ENCODE data around the gene ADGRG6. TPM values are rescaled to one million over a fixed set of nuclear protein-coding genes. Genes with fewer than 3 reads are reported as not detected.

The ADGRG6 gene
- total and polyA plus RNA-seq, 2 donors (not counting 1 experiment from before 2014, with no cell fraction given) = 0.03 TPM; not detected in 1

GRCh38 chr6:142280265-142280664 is 21.5 kb upstream of the ADGRG6 start:
- no peak for ATAC-seq (ENCODE audit: low read depth)
- H3K9ac ChIP-seq (ENCODE audit: low read length) = no peak overlapping the region
- TF ChIP-seq EZH2 (IDR thresholded peaks at IDR 0.05; ENCODE audit: borderline replicate concordance, insufficient read depth, low read depth, low read length, poor library complexity, severe bottlenecking) (no peak), CTCF (IDR thresholded peaks at IDR 0.05) (no peak)
- no peak overlapping the region for H3K4me2 ChIP-seq (replicated peaks; ENCODE audit: low read depth, low read length, poor library complexity, severe bottlenecking)
- H3K27ac Mint-ChIP-seq = no peak overlapping the region
- H3K27me3 ChIP-seq (replicated peaks in 1 of 4; ENCODE audit: control extremely low read depth in 1 of 4, control insufficient read depth in 3 of 4, insufficient read depth in 4 of 4, low read length in 3 of 4) = no peaks in the 10 kb centered on the region
- no peaks in the 10 kb centered on the region for H3K4me1 Mint-ChIP-seq
- H2AFZ ChIP-seq (ENCODE audit: insufficient read depth, low read depth, low read length, poor library complexity, severe bottlenecking) = no peak overlapping the region
- ChIA-PET POLR2A (no interaction called here), CTCF (no interaction called here)
- no peak overlapping the region for H3K4me3 Mint-ChIP-seq
- no peaks in the 10 kb centered on the region for H4K20me1 ChIP-seq (ENCODE audit: control insufficient read depth, insufficient read depth, low read length, poor library complexity, severe bottlenecking)
- DNase-seq = no peak
- intact Hi-C loops (cut with micrococcal nuclease) = no loop called here
- H3K36me3 ChIP-seq (replicated peaks in 1 of 2; ENCODE audit: control extremely low read depth in 1 of 2, control insufficient read depth in 1 of 2, extremely low read depth in 1 of 2, insufficient read depth in 2 of 2, low read length in 1 of 2) = no peaks in the 10 kb centered on the region
- H3K79me2 ChIP-seq (ENCODE audit: control insufficient read depth, insufficient read depth, low read length) = no peaks in the 10 kb centered on the region
- no peak overlapping the region for H3K4me3 ChIP-seq (ENCODE audit: control extremely low read depth in 1 of 5, extremely low read depth in 1 of 5, insufficient read depth in 1 of 5, low read depth in 2 of 5, low read length in 4 of 5)
- H3K27ac ChIP-seq (ENCODE audit: low read length in 2 of 2) = no peak overlapping the region
- H3K9me3 ChIP-seq (ENCODE audit: control extremely low read depth in 1 of 3, control insufficient read depth in 2 of 3, insufficient read depth in 1 of 3, low read length in 2 of 3) = peaks cover 0 to 4% (median 2%) of the 10 kb centered on the region in 3 donors
- peaks cover 4% of the 10 kb centered on the region for H3K27me3 Mint-ChIP-seq
- no peaks in the 10 kb centered on the region for H3K4me1 ChIP-seq (ENCODE audit: control insufficient read depth in 2 of 2, insufficient read depth in 2 of 2, low read length in 2 of 2)
- WGBS (ENCODE audit: insufficient coverage) = no CpG with 5 or more reads among the region's 1 CpG
- H3K9me3 Mint-ChIP-seq (ENCODE audit: insufficient read depth) = peaks cover 1% of the 10 kb centered on the region

GRCh38 chr6:142280927-142281326 is 20.9 kb upstream of the ADGRG6 start:
- H3K4me3 ChIP-seq (ENCODE audit: control extremely low read depth in 1 of 5, extremely low read depth in 1 of 5, insufficient read depth in 1 of 5, low read depth in 2 of 5, low read length in 4 of 5) = no peak overlapping the region
- CTCF ChIA-PET = no interaction called here

More at GRCh38 chr6:142280927-142281326, 20.9 kb upstream of the ADGRG6 start:
- Mint-ChIP-seq H3K27ac (no peak overlapping the region), H3K4me1 (no peaks in the 10 kb centered on the region), H3K27me3 (peaks cover 4% of the 10 kb centered on the region), H3K4me3 (no peak overlapping the region), H3K9me3 (ENCODE audit: insufficient read depth) (peaks cover 1% of the 10 kb centered on the region)
- H3K27me3 ChIP-seq (replicated peaks in 1 of 4; ENCODE audit: control extremely low read depth in 1 of 4, control insufficient read depth in 3 of 4, insufficient read depth in 4 of 4, low read length in 3 of 4) = no peaks in the 10 kb centered on the region
- no peaks in the 10 kb centered on the region for H3K36me3 ChIP-seq (replicated peaks in 1 of 2; ENCODE audit: control extremely low read depth in 1 of 2, control insufficient read depth in 1 of 2, extremely low read depth in 1 of 2, insufficient read depth in 2 of 2, low read length in 1 of 2)
- no peak for ATAC-seq (ENCODE audit: low read depth)
- no CpG with 5 or more reads among the region's 4 CpGs for WGBS (ENCODE audit: insufficient coverage)
- no peak overlapping the region for H3K27ac ChIP-seq (ENCODE audit: low read length in 2 of 2)
- no peaks in the 10 kb centered on the region for H3K79me2 ChIP-seq (ENCODE audit: control insufficient read depth, insufficient read depth, low read length)
- H3K9ac ChIP-seq (ENCODE audit: low read length) = no peak overlapping the region
- DNase-seq = no peak
- H3K4me2 ChIP-seq (replicated peaks; ENCODE audit: low read depth, low read length, poor library complexity, severe bottlenecking) = no peak overlapping the region
- TF ChIP-seq EZH2 (IDR thresholded peaks at IDR 0.05; ENCODE audit: borderline replicate concordance, insufficient read depth, low read depth, low read length, poor library complexity, severe bottlenecking) = no peak
- no peak for TF ChIP-seq CTCF (IDR thresholded peaks at IDR 0.05)
- H4K20me1 ChIP-seq (ENCODE audit: control insufficient read depth, insufficient read depth, low read length, poor library complexity, severe bottlenecking) = no peaks in the 10 kb centered on the region
- no peaks in the 10 kb centered on the region for H3K4me1 ChIP-seq (ENCODE audit: control insufficient read depth in 2 of 2, insufficient read depth in 2 of 2, low read length in 2 of 2)
- H2AFZ ChIP-seq (ENCODE audit: insufficient read depth, low read depth, low read length, poor library complexity, severe bottlenecking) = no peak overlapping the region
- POLR2A ChIA-PET = no interaction called here
- intact Hi-C loops (cut with micrococcal nuclease) = no loop called here
- H3K9me3 ChIP-seq (ENCODE audit: control extremely low read depth in 1 of 3, control insufficient read depth in 2 of 3, insufficient read depth in 1 of 3, low read length in 2 of 3) = peaks cover 0 to 4% (median 2%) of the 10 kb centered on the region in 3 donors

Data from B cell (primary cell).